GM19043 (cell line): ENCODE data around the gene MYRF.

ENCODE experiments used
- ATAC-seq: cut with Tn5 transposase; IDR thresholded peaks from one replicate; pipeline ENCODE4 v1.9.1; 2021; ENCODE audit warnings: low read depth; ENCODE audit not compliant: unreplicated experiment

MYRF gene

DNA sequence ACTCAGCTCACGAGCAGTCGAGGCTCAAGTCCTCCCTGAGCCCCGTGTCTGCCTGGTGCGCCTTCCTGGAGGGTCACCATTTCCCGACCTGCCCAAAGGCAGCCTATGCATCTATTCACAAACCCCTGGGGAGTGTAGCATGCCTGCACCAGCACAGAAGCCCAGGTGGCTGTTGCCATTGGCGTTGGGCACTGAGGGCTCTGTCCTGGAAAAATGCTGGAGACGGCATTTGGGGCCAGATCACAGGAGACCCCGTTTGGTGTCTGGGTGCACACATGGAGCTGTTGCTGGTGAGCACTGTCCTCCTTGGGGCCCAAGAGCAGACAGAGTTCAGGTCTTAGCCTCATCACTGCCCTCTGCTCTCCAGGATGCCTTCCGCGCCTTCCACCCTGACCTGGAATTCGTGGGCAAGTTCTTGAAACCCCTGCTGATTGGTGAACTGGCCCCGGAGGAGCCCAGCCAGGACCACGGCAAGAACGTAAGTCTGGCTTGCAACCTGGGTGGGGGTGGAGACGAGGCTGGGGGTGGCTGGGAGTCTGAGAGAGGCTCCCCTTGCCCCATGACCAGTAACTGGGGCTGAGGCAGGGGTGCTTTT, 85.1 kb downstream of the MYRF start:
- ATAC-seq: no peak
